H1 (cell line): ENCODE measurements around the gene CRTC1. TPM values are rescaled to one million over a fixed set of nuclear protein-coding genes. Genes with fewer than 3 reads are reported as not detected.
A peak's percentile ranks its signal among the peaks of the same experiment; 100 is the strongest.

Experiments
- CTCF ChIA-PET: fragments of 300-600 bp; sonication (Branson Sonifier 250); formaldehyde crosslinking; loops from one replicate; lab custom pipeline; 2021; ENCODE audit not compliant: partially characterized antibody; lab: Charles Lee
- POLR2A ChIA-PET: fragments of 300-600 bp; sonication (Branson Sonifier 250); formaldehyde crosslinking; loops from one replicate; lab custom pipeline; 2021; ENCODE audit warnings: inconsistent platforms; ENCODE audit not compliant: partially characterized antibody; lab: Charles Lee
- DNase-seq, 2 experiments: peaks; one replicate each; pipeline versions ENCODE4 v3.0.0 to v3.0.0-alpha.2; 2010 to 2022; ENCODE audit warnings: low spot score in 2 of 2, low read depth in 1 of 2, mixed read lengths in 1 of 2
- FAIRE-seq: peaks from 2 replicates; lab custom pipeline; 2011; peaks lifted over from hg19 to GRCh38; lab: Jason Lieb, UNC
- H2AFZ ChIP-seq: 2 replicates; pipeline ENCODE4 v1.8.1; 2012; ENCODE audit warnings: low read length, inconsistent platforms
- H2AK5ac ChIP-seq: 2 replicates; pipeline ENCODE4 v1.6.1; 2013; ENCODE audit warnings: low read depth, low read length
- H2BK120ac ChIP-seq: replicated peaks from 2 replicates; pipeline ENCODE3; 2013; ENCODE audit warnings: low read depth, low read length, inconsistent platforms
- H2BK12ac ChIP-seq: 2 replicates; pipeline ENCODE4 v1.6.1; 2013; ENCODE audit warnings: low read depth, low read length
- H2BK15ac ChIP-seq: 2 replicates; pipeline ENCODE4 v1.6.1; 2013; ENCODE audit warnings: low read length
- H2BK20ac ChIP-seq: 2 replicates; pipeline ENCODE4 v1.6.1; 2013; ENCODE audit warnings: low read length
- H2BK5ac ChIP-seq: 2 replicates; pipeline ENCODE4 v1.6.1; 2013; ENCODE audit warnings: low read depth, low read length
- H3K14ac ChIP-seq: 2 replicates; pipeline ENCODE4 v1.6.1; 2013; ENCODE audit warnings: inconsistent platforms; ENCODE audit not compliant: insufficient read length
- H3K18ac ChIP-seq: 2 replicates; pipeline ENCODE4 v1.6.1; 2013; ENCODE audit warnings: low read length; ENCODE audit errors: extremely low read depth
- H3K23ac ChIP-seq: 2 replicates; pipeline ENCODE4 v1.6.1; 2013; ENCODE audit warnings: inconsistent platforms; ENCODE audit not compliant: insufficient read length
- H3K23me2 ChIP-seq: 2 replicates; pipeline ENCODE4 v1.6.1; 2013; ENCODE audit warnings: low read depth, low read length
- H3K27ac ChIP-seq: 2 replicates; pipeline ENCODE4 v1.6.1; 2011; ENCODE audit warnings: low read depth, low read length, inconsistent platforms
- H3K27me3 ChIP-seq, 4 experiments: replicated peaks in 1 of 4; 1 replicate in 1 of 4; 2 replicates in 3 of 4; pipeline versions ENCODE4 v1.6.1 to v1.8.1; 2011 to 2013; ENCODE audit warnings: low read length in 3 of 4, mild to moderate bottlenecking in 3 of 4, inconsistent platforms in 2 of 4, mixed read lengths in 2 of 4, moderate library complexity in 1 of 4; ENCODE audit not compliant: control insufficient read depth in 3 of 4, insufficient read depth in 3 of 4; ENCODE audit errors: extremely low read depth in 1 of 4
- H3K36me3 ChIP-seq, 4 experiments: 2 replicates each; pipeline versions ENCODE4 v1.6.1 to v1.8.1; 2011 to 2013; ENCODE audit warnings: mild to moderate bottlenecking in 4 of 4, low read length in 3 of 4, moderate library complexity in 2 of 4, control low read depth in 1 of 4, inconsistent platforms in 1 of 4; ENCODE audit not compliant: insufficient read depth in 4 of 4, control insufficient read depth in 2 of 4
- H3K4ac ChIP-seq: replicated peaks from 2 replicates; pipeline ENCODE3; 2013; ENCODE audit warnings: low read length, low read depth, mixed read lengths, inconsistent platforms; ENCODE audit not compliant: insufficient read length
- H3K4me1 ChIP-seq, 4 experiments: replicated peaks in 1 of 4; 1 replicate in 1 of 4; 2 replicates in 3 of 4; pipeline versions ENCODE4 v1.6.1 to v1.8.1; 2011 to 2013; ENCODE audit warnings: low read length in 3 of 4, inconsistent platforms in 2 of 4, mixed read lengths in 1 of 4; ENCODE audit not compliant: insufficient read depth in 4 of 4, control insufficient read depth in 3 of 4
- H3K4me2 ChIP-seq, 2 experiments: 2 replicates each; pipeline versions ENCODE4 v1.6.1 to v1.8.1; 2011 to 2013; ENCODE audit warnings: low read depth in 2 of 2, low read length in 2 of 2, control low read depth in 1 of 2, inconsistent platforms in 1 of 2, mild to moderate bottlenecking in 1 of 2; ENCODE audit not compliant: insufficient read depth in 1 of 2
- H3K4me3 ChIP-seq, 4 experiments: fragments of 200-600, 300-600 bp in 1 of 4; sonication (generic), shearing (Covaris generic), sonication (Bioruptor Twin) in 1 of 4; 2 replicates each; pipeline versions ENCODE4 v1.5.1 to v1.8.1; 2011 to 2016; ENCODE audit warnings: low read length in 4 of 4, low read depth in 3 of 4, control low read depth in 2 of 4, inconsistent platforms in 2 of 4, mild to moderate bottlenecking in 2 of 4, mixed read lengths in 1 of 4, moderate library complexity in 1 of 4; ENCODE audit not compliant: insufficient read depth in 2 of 4; ENCODE audit errors: extremely low read depth in 1 of 4
- H3K56ac ChIP-seq: replicated peaks from 2 replicates; pipeline ENCODE3; 2013; ENCODE audit warnings: low read depth, mild to moderate bottlenecking, mixed read lengths, low read length, inconsistent platforms; ENCODE audit not compliant: insufficient read length
- H3K79me1 ChIP-seq: 2 replicates; pipeline ENCODE4 v1.6.1; 2013; ENCODE audit warnings: low read depth, low read length, control low read depth
- H3K79me2 ChIP-seq, 2 experiments: 2 replicates each; pipeline versions ENCODE4 v1.6.1 to v1.8.1; 2012 to 2013; ENCODE audit warnings: low read length in 2 of 2, mild to moderate bottlenecking in 2 of 2, inconsistent platforms in 1 of 2; ENCODE audit not compliant: insufficient read depth in 2 of 2, control insufficient read depth in 1 of 2
- H3K9ac ChIP-seq, 4 experiments: replicated peaks in 1 of 4; 1 replicate in 1 of 4; 2 replicates in 3 of 4; pipeline versions ENCODE4 v1.6.1 to v1.8.1; 2011 to 2013; ENCODE audit warnings: low read depth in 3 of 4, low read length in 3 of 4, control low read depth in 2 of 4, mild to moderate bottlenecking in 2 of 4, moderate library complexity in 2 of 4, inconsistent platforms in 1 of 4; ENCODE audit errors: extremely low read depth in 1 of 4
- H3K9me3 ChIP-seq, 2 experiments: 2 replicates each; pipeline versions ENCODE4 v1.6.1 to v1.8.1; 2012 to 2013; ENCODE audit warnings: mild to moderate bottlenecking in 2 of 2, moderate library complexity in 2 of 2, control low read depth in 1 of 2, inconsistent platforms in 1 of 2, low read depth in 1 of 2, low read length in 1 of 2, mixed read lengths in 1 of 2; ENCODE audit not compliant: insufficient read depth in 2 of 2
- H4K20me1 ChIP-seq, 2 experiments: replicated peaks in 1 of 2; 2 replicates each; pipeline versions ENCODE3 to v1.8.1; 2011 to 2013; ENCODE audit warnings: inconsistent platforms in 2 of 2, low read length in 2 of 2, mild to moderate bottlenecking in 1 of 2; ENCODE audit not compliant: insufficient read depth in 2 of 2, control insufficient read depth in 1 of 2
- H4K5ac ChIP-seq: 2 replicates; pipeline ENCODE4 v1.6.1; 2013; ENCODE audit warnings: low read length, low read depth, mixed read lengths, inconsistent platforms; ENCODE audit not compliant: insufficient read length
- H4K8ac ChIP-seq: 2 replicates; pipeline ENCODE4 v1.8.0; 2013; ENCODE audit warnings: mild to moderate bottlenecking, moderate library complexity, low read length, inconsistent platforms; ENCODE audit not compliant: insufficient read depth; ENCODE audit errors: extremely low read depth
- H4K91ac ChIP-seq: replicated peaks from 2 replicates; pipeline ENCODE3; 2013; ENCODE audit warnings: low read length, mixed read lengths, inconsistent platforms; ENCODE audit not compliant: insufficient read length
- CHD2 ChIP-seq: IDR thresholded peaks from 2 replicates; pipeline ENCODE4 v1.6.1; 2012; ENCODE audit warnings: low read length, improper control_type of control experiment
- CTBP2 ChIP-seq: IDR thresholded peaks from 2 replicates; pipeline ENCODE4 v1.7.0; 2011; ENCODE audit warnings: borderline replicate concordance, mild to moderate bottlenecking, moderate library complexity, mixed read lengths, low read length; ENCODE audit not compliant: insufficient read depth, insufficient read length
- RFX5 ChIP-seq: IDR thresholded peaks from 2 replicates; pipeline ENCODE4 v1.6.1; 2011; ENCODE audit warnings: low read depth, low read length, improper control_type of control experiment, borderline replicate concordance
- TEAD4 ChIP-seq: IDR thresholded peaks from 2 replicates; pipeline ENCODE4 v1.6.1; 2012; ENCODE audit warnings: low read depth, low read length, inconsistent platforms, mixed read lengths
- WGBS, 2 experiments: shearing (Covaris generic) in 1 of 2; methylation state at CpG; one replicate each; pipeline versions ENCODE4 v1.1.6 to v1.1.7; 2013 to 2015; ENCODE audit warnings: low lambda C conversion rate in 2 of 2, mixed read lengths in 2 of 2, inconsistent platforms in 1 of 2, low coverage in 1 of 2, missing lambda C conversion rate in 1 of 2; ENCODE audit not compliant: insufficient replicate concordance in 2 of 2, insufficient coverage in 1 of 2, insufficient read length in 1 of 2; ENCODE audit errors: extremely low coverage in 1 of 2, missing lambda C conversion rate in 1 of 2; 5-methylcytosine and 5-hydroxymethylcytosine counted together
- polyA plus RNA-seq, 7 experiments: library from polyadenylated mRNA; depleted of rRNA in 3 of 7; stranded (reverse) in 5 of 7; unstranded in 2 of 7; fragments of >200 nt in 5 of 7; fragments of 200-250 nt in 2 of 7; gene quantifications; 1 replicate in 5 of 7; 2 replicates in 1 of 7; 4 replicates in 1 of 7; pipeline versions ENCODE4 v1.2.1 to v1.2.3, GENCODE V29; 2011 to 2013; ENCODE audit warnings: missing spikeins in 2 of 7, mixed read lengths in 2 of 7
- total RNA-seq: library from RNA; stranded (reverse); fragmentation: NEBNext Ultra II Directional; extraction: Animal tissue kit (Norgen Biotek cat#: 25700); gene quantifications from 2 replicates; pipeline ENCODE4 v1.2.1, GENCODE V29; 2021

CRTC1 gene
- total and polyA plus RNA-seq, 2 of the 8 experiments (the other 6 are each of a cell fraction or from before 2014, with no cell fraction given): 2.9 to 8.5 TPM

GRCh38 chr19:18773682-18774081, 90.2 kb downstream of the CRTC1 start:
- H3K4me2 ChIP-seq: no peak overlapping the region
- no peak overlapping the region for H2AK5ac ChIP-seq
- no peak for FAIRE-seq
- no peaks in the 10 kb centered on the region for H3K79me2 ChIP-seq
- H3K79me1 ChIP-seq: no peaks in the 10 kb centered on the region
- no peak for DNase-seq
- peaks cover 10 to 85% (median 67%) of the 10 kb centered on the region in 4 experiments for H3K27me3 ChIP-seq
- H2BK20ac ChIP-seq: no peak overlapping the region
- no peak overlapping the region for H4K91ac ChIP-seq
- no peak overlapping the region for H2AFZ ChIP-seq
- no peak overlapping the region for H3K23ac ChIP-seq
- H3K4me3 ChIP-seq: no peak overlapping the region
- POLR2A ChIA-PET: interaction anchor here (0.7 to 5.5 kb wide), 9 partner anchors 9 to 180 kb away, joined by 3 to 35 read pairs (median 3); partner anchors contain the start of gene UPF1
- H3K56ac ChIP-seq: no peak overlapping the region
- no peak overlapping the region for H2BK12ac ChIP-seq
- peaks cover 10 to 34% of the 10 kb centered on the region in 2 experiments for H4K20me1 ChIP-seq
- H3K36me3 ChIP-seq: no peaks in the 10 kb centered on the region
- no peak overlapping the region for H2BK120ac ChIP-seq
- no peak overlapping the region for H3K9ac ChIP-seq
- no peaks in the 10 kb centered on the region for H3K9me3 ChIP-seq
- H2BK5ac ChIP-seq: no peak overlapping the region
- H3K18ac ChIP-seq: no peak overlapping the region
- no peak overlapping the region for H3K27ac ChIP-seq
- H3K14ac ChIP-seq: no peak overlapping the region
- no peak overlapping the region for H4K5ac ChIP-seq
- no peaks in the 10 kb centered on the region for H3K23me2 ChIP-seq
- H3K4me1 ChIP-seq: no peaks in the 10 kb centered on the region; a peak in 1 of 7 replicates
- H3K4ac ChIP-seq: no peak overlapping the region
- no peak overlapping the region for H2BK15ac ChIP-seq
- TF ChIP-seq RFX5 (no peak), TEAD4 (no peak), CHD2 (no peak), CTBP2 (no peak)
- CTCF ChIA-PET: interaction anchor here (0.5 to 10.9 kb wide), 8 partner anchors 10 to 311 kb away, joined by 3 to 132 read pairs (median 4); partner anchors contain the start of gene COMP
- peak overlapping the region; percentile 79; the same call in 1 of the 2 replicates for H4K8ac ChIP-seq
- WGBS, 2 experiments: 85% methylated on average over 9 of the region's 9 CpGs; no CpG with 5 or more reads in 1 of the 2 experiments
